ENCODE measurements around the gene GBA3. TPM values are rescaled to one million over a fixed set of nuclear protein-coding genes. Genes with fewer than 3 reads are reported as not detected.

The GBA3 gene
- total RNA-seq, 1 donor from 2014 or later: not detected

DNA sequence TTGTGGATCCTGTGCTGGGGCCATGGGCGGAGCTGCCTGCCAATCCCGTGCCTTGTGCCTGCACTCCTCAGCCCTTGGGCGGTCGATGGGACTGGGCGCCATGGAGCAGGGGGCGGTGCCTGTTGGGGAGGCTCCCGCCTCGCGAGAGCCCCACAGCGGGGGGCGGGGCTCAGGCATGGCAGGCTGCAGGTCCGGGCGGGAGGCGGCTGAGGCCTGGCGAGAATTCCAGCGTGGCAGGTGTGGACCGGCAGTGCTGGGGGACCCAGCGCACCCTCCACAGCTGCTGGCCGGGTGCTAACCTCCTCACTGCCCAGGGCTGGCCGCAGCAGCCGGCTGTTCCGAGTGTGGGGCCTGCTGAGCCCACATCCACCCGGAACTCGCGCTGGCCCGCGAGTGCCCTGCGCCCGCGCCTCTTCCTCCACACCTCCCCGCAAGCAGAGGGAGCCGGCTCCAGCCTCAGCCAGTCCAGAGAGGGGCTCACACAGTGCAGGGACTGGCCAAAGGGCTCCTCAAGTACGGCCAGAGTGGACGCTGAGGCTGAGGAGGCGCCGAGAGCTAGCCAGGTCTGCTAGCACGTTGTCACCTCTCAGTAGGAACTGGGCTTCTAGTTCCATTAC is 85.9 kb downstream of the GBA3 start:
- no peak for DNase-seq (ENCODE audit: extremely low read depth, low read depth, low spot score)

DNA sequence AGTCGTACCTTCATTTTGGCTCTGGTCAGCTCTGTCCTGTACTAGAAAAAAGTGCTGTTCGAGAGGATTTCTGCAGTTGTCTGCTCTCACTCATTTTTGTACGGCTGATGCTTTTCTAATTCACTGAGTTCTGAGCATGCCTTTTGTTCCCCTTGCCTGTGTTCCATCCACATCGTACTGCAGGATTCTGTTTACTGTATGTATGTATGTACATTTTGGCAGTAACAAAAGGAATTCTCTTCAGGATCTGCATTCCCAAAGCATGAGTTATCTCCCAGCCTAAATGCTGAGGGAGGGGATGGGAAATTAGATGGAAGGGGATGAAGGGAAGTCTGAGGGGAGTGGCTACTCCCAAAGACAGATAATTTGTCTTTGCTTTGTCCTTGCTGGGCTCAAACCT is 87.6 kb downstream of the GBA3 start:
- no peak for DNase-seq (ENCODE audit: extremely low read depth, low read depth, low spot score)

DNA sequence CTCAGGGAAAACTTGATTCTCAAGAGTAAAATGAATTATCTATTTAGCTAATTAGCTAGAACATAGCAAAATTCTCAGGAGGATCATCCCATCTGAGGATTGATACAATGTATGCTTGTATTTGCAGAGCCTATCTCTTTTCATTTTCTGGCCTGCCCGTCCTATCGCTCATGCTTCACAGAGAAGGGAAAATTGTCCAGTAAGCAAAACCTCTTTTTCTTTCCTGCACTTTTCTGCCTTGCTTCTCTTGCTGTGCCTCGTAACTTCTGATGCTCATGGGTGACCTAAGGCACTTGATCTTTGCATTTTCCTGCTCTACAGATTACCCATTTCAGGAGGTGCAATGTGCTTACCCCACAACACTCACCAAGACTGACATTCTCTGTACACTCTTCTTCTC is 88.1 kb downstream of the GBA3 start:
- DNase-seq (ENCODE audit: extremely low read depth, low read depth, low spot score): no peak

DNA sequence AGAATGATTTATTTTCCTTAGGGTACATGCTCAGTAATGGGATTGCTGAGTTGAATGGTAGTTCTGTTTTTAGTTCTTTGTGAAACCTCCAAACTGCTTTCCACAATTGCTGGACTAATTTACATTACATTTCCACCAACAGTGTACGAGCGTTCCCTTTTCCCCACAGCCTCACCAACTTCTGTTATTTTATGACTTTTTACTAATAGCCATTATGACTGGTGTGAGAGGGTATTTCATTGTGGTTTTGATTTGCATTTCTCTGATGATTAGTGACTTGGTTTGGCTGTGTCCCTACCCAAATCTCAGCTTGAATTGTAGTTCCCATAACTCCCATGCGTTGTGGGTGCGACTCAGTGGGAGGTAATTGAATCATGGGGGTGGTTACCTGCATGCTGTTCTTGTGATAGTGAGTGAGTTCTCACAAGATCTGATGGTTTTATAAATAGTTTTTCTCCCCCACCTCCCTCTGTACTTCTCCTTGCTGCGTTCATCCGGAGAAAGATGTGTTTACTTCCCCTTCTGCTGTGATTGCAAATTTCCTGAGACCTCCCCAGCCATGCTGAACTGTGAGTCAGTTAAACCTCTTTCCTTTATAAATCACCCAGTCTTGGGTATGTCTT is 95.1 kb downstream of the GBA3 start:
- no peak for DNase-seq (ENCODE audit: extremely low read depth, low read depth, low spot score)

DNA sequence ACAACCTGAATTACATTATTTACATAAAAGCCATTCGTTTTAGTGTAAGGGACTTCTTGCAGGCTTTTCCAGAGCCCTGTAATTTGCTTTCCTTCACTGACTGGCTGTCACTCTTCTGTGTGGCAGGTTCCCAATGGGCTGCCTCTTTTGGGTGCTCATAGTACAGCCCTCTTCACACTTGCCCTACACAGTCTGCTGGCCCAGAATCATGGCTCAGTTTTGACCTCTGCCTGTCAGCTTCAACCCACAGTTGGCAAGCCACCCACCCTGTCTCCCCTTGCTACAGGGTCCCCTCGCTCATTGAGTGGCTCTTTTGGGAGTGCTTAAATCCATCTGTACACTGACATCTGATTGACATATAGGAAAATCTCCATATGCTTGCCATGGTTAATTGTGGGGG is 97.9 kb downstream of the GBA3 start:
- DNase-seq (ENCODE audit: extremely low read depth, low read depth, low spot score): no peak

DNA sequence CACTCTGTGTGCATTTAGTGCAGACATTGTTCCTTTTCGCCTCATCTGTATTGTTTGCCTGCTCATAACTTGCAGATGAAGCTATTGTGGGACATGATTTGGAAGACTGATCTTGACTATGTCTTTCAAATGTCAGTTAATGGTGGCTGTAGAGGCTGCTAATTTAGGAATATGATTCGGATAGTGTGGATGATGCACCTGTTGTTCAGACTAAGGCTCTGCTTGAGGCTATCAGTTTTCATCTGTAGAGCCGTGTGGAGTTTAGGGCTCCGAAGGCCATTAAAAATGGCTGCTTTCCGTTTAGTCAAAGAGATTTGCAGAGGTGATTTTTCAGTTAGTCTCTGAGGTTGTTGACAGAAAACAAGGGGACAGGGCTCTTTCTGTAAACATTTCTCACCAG is 102.0 kb downstream of the GBA3 start:
- no peak for DNase-seq (ENCODE audit: extremely low read depth, low read depth, low spot score)

DNA sequence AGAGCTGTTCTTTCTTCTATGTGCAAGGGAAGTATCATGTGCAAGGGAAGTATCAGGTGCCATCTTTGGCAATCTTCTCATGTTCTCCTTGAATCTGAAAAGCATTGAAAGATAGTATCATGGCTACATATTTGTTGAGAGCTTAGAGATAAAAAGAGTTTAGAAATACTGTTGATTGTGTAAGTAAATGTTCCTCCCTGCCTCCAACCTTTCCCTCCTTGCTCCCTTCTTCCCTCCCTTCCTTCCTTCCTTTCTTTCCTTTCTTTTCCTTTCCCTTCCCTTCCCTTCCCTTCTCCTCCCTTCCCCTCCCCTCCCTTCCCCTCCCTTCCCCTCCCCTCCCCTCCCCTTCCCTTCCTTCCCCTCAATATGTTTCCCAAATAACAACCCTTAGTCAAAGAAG is 108.7 kb downstream of the GBA3 start:
- DNase-seq (ENCODE audit: extremely low read depth, low read depth, low spot score): no peak

DNA sequence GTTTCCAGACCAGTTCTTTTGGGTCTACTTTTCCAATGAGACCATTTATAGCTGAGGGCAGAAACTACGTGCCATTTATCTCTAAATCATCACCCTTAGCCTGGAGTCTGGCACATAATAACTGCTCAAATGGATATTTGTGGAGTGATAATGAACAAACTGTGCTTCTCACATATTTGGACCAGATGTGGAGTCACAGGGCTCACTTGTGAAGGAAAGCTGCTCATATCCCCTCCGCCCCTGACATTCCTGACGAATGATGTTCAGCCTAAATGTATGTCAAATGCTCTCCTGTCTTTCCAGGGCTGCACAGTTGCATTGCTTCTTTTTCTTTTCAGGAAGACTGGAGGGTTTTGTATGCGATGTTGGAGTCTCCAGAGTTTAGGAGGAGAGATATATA is 110.1 kb downstream of the GBA3 start:
- no peak for DNase-seq (ENCODE audit: extremely low read depth, low read depth, low spot score)

DNA sequence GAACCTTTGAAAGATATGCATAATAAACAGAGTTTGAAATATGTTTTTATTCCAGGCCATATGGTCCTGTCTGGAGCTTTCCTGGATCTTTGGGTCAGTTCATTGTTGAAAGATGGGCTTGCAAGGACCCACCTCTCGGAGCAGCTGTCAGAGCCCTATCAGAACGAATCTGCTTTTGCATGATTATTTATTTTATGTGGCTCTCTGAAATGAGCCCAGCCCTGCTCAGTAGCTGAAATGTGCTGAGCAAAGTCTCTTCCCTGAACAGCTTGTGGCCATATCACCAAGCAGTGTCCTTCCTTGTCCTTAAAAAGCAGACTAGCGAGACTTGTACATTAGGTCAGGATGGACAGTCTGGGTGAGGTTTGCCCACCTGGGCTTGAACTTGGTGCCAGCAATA is 110.8 kb downstream of the GBA3 start:
- DNase-seq (ENCODE audit: extremely low read depth, low read depth, low spot score): no peak

DNA sequence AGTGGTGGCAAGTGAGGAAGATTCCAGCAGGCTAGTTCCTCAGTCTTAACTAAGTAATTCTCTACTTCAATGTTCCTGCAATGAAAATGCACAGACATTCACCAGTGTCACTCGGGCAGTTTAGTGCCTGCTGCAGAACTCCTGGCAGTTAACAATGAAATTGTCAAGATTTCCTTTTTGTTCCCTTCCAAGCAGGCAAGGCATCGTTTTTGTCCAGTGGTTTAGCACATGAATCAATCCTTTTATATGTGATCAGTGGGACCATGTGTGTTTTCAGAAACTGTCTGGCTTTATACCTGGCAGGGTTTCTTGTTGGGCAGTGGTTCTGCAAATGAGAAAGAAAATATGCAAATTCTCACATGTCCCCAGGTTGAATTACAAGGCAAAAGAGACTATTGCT is 122.2 kb downstream of the GBA3 start:
- no peak for DNase-seq (ENCODE audit: extremely low read depth, low read depth, low spot score)

DNA sequence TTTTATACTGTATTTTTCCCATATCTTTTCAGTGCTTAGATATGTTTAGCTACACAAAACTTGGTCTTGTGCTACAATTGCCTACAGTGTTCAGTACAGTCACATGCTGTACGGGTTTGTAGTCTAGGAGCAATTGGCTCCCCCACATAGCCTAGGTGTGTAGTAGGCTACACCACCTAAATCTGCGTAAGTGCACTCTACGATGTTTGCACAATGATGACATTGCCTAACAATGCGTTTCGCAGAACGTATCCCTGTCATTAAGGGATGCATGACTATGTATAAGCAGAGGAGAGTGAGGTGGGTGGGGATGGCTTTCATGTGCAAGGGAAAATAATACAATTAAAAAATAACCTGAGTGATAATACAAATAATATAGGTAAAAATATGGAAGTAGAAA is 131.4 kb downstream of the GBA3 start:
- DNase-seq (ENCODE audit: extremely low read depth, low read depth, low spot score): no peak

DNA sequence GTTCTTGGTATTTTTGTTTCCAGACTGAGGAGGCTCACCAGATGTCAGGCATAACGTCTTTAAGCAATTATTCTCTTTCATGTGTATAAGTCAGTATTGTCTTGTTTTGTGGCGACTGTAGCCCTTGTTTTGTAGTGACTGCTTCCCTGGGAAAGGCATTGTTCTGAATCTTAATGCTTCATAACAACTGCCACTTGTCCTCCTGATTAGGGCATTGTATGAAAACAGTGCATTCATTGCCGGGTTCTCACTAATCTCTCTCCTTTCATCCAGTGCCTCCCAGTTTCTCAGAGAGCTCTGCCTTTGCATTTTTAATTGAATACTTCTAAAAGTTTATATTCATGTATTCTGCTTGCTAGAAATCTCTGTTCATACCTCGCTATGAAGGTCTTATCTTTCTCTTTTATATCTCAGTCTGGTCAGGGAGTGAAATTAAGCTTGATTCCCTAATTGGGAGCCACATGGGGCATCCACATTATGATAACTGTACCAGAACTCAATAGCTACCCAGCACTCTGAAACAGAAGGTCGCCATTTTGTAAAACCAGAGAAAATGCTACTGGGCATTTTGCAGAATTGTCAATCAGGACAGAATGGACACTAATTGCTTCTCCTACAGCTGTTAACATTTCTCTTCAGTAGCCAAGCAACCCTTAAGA is 149.8 kb downstream of the GBA3 start:
- no peak for DNase-seq (ENCODE audit: extremely low read depth, low read depth, low spot score)

DNA sequence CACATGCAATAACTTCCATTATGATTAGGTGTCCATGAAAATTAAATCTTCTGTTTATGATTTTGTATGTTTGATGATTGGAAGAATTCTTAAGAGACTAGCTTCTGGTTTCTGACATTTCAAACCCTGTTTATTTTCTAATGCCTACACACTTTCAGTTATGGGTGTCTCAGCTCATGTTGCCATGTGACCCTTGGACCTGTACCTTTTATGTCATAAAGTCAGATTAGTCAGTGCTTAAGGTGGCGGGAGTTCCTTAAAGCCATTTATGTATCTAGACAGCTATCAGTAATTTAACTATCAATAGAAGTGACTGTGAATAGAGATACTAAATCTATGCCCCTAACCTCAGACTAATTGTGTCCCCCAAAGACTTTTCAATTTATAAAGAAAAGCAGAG is 155.6 kb downstream of the GBA3 start:
- no peak for DNase-seq (ENCODE audit: extremely low read depth, low read depth, low spot score)

DNA sequence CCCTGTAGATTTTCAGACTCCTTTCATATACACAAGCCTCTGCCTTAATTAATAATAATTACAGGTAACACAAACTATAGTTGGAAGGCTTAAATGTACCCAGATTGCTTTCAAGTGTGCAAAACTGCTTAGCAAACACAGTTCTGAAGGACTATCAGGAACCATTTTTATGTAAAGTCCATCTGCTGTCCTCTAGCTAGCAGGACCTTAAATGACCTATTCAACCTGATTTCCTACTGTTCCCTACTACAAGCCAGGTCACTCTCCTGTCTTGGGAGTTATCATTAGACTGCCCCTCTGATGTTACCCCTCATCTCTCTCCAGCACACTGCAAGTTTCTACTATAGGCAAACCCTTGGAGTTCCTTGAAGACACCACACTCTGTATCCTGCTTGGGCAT is 157.3 kb downstream of the GBA3 start:
- no peak for DNase-seq (ENCODE audit: extremely low read depth, low read depth, low spot score)

DNA sequence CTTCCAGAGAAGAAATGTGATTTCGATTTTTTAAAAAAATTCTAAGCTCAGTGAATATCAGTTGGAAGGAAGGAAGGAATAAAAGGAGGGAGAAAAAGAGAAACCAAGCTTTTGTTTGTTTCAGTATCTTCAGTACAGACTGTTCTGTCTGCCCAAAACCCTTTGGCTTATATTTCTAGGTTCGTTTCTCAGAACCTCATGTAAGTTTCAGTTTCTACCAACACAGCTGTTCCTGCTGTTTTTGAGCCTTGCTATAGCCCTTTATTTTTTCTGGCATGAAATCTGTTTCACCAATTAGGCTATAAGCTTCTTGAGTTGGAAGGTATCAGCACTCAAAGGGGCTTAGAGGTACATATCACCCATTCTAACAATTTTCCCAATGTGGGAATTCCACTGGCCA is 157.9 kb downstream of the GBA3 start:
- DNase-seq (ENCODE audit: extremely low read depth, low read depth, low spot score): no peak

DNA sequence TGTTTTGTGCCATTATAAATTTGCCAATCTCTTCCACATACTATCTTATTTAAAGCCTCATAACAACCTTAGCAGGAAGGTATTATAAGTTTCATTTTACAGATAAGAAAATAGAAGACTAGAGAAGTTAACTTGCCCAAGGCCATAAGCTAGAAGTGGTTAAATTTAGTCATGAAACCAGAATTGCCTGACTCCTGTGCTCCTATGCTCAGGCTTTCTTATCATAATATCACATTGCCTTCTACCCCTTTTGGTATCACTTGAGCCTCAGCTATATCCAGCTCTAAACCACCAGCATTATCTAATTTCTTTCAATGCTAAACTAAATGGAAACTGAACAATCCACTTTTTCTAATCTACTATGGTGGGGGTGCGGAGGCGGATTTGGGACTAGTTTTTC is 164.7 kb downstream of the GBA3 start:
- no peak for DNase-seq (ENCODE audit: extremely low read depth, low read depth, low spot score)

DNA sequence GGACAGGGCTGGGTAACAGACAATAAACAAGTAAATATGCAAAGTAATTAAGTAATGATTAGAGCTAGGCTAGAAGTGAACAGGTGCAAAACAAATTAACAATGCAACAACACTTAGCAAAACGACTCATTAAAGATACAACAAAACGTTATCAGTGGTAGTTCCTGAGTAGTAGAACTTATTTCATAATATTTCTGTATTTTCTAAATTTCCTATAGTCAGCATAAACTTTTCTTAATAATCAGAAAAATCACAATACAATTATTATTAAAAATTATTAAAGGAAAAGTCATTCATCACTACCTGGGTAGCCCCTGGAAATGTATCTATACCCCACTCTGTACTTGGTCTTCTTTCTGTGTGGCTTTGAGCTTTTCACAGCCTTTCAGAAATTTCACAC is 166.6 kb downstream of the GBA3 start:
- no peak for DNase-seq (ENCODE audit: extremely low read depth, low read depth, low spot score)

Other genes starting within 250 kb of the GBA3 start
- gene ADGRA3, start 176.9 kb upstream of the GBA3 start, total RNA-seq: 15.4 and 19.2 TPM in 2 replicates